GM23338 (cell line): ENCODE measurements around the gene CDC25C. TPM values are rescaled to one million over a fixed set of nuclear protein-coding genes. Genes with fewer than 3 reads are reported as not detected.
A peak's percentile ranks its signal among the peaks of the same experiment; 100 is the strongest.

Experiments used
- ATAC-seq: fragments of 200-7000 bp; cut with Tn5 transposase; 3 replicates; pipeline ENCODE4 v1.9.1; 2020
- DNase-seq: peaks from one replicate; pipeline ENCODE4 v3.0.0-alpha.2; 2015; ENCODE audit warnings: low spot score
- H2AFZ ChIP-seq: fragments of 200-600 bp; sonication (generic); 2 replicates; pipeline ENCODE4 v1.8.0; 2016; ENCODE audit warnings: antibody characterized with exemption, mild to moderate bottlenecking, moderate library complexity
- H3F3A ChIP-seq: fragments of 200-600 bp; sonication (generic); replicated peaks from 2 replicates; pipeline ENCODE4 v1.8.0; 2017; ENCODE audit warnings: antibody characterized with exemption, mixed run types, low read depth
- H3K27ac ChIP-seq: fragments of 200-600 bp; sonication (generic); 2 replicates; pipeline ENCODE4 v1.6.1; 2016; ENCODE audit warnings: low read depth
- H3K27me3 ChIP-seq: fragments of 200-600 bp; sonication (generic); 2 replicates; pipeline ENCODE4 v1.8.0; 2016; ENCODE audit warnings: mild to moderate bottlenecking, mixed run types, moderate library complexity; ENCODE audit not compliant: insufficient read depth
- H3K36me3 ChIP-seq: fragments of 200-600 bp; sonication (generic); 2 replicates; pipeline ENCODE4 v1.8.0; 2016; ENCODE audit warnings: mild to moderate bottlenecking; ENCODE audit not compliant: insufficient read depth
- H3K4me1 ChIP-seq: fragments of 200-600 bp; sonication (generic); 2 replicates; pipeline ENCODE4 v1.8.0; 2016; ENCODE audit warnings: mild to moderate bottlenecking, moderate library complexity; ENCODE audit not compliant: insufficient read depth
- H3K4me2 ChIP-seq: fragments of 200-600 bp; sonication (generic); 2 replicates; pipeline ENCODE4 v1.7.1; 2017; ENCODE audit warnings: mixed run types
- H3K4me3 ChIP-seq: fragments of 200-600 bp; sonication (generic); 2 replicates; pipeline ENCODE4 v1.6.1; 2016; ENCODE audit warnings: mixed run types
- H3K79me2 ChIP-seq: fragments of 200-600 bp; sonication (generic); replicated peaks from 2 replicates; pipeline ENCODE4 v1.8.0; 2017; ENCODE audit warnings: mild to moderate bottlenecking; ENCODE audit not compliant: insufficient read depth
- H3K9me2 ChIP-seq: fragments of 200-600 bp; sonication (generic); 2 replicates; pipeline ENCODE4 v1.8.0; 2017; ENCODE audit not compliant: insufficient read depth
- H4K20me1 ChIP-seq: fragments of 200-600 bp; sonication (generic); replicated peaks from 2 replicates; pipeline ENCODE4 v1.8.0; 2017; ENCODE audit warnings: mild to moderate bottlenecking; ENCODE audit not compliant: insufficient read depth
- H3K27ac Mint-ChIP-seq: 2 replicates; pipeline ENCODE4 v1.8.0; 2020; ENCODE audit warnings: inconsistent platforms, mild to moderate bottlenecking, moderate library complexity, mixed read lengths
- H3K27me3 Mint-ChIP-seq: 3 replicates; pipeline ENCODE4 v1.8.0; 2022; ENCODE audit warnings: low read depth, mild to moderate bottlenecking, moderate library complexity, mixed read lengths, inconsistent platforms; ENCODE audit not compliant: insufficient read depth, poor library complexity
- H3K36me3 Mint-ChIP-seq: 3 replicates; pipeline ENCODE4 v1.8.0; 2021; ENCODE audit warnings: low read depth, mild to moderate bottlenecking, inconsistent platforms, moderate library complexity, mixed read lengths
- H3K4me1 Mint-ChIP-seq: 3 replicates; pipeline ENCODE4 v1.8.0; 2020; ENCODE audit warnings: mild to moderate bottlenecking, inconsistent platforms, mixed read lengths
- H3K4me3 Mint-ChIP-seq: 3 replicates; pipeline ENCODE4 v1.8.0; 2021; ENCODE audit warnings: moderate library complexity, mild to moderate bottlenecking, inconsistent platforms, mixed read lengths
- H3K9me3 Mint-ChIP-seq: 3 replicates; pipeline ENCODE4 v1.8.0; 2020; ENCODE audit warnings: moderate library complexity, mild to moderate bottlenecking, inconsistent platforms, mixed read lengths
- CREB1 ChIP-seq: fragments of 250-450 bp; sonication (Bioruptor Pico); IDR thresholded peaks from 2 replicates; pipeline ENCODE4 v1.5.0; 2020; ENCODE audit warnings: low read depth, mild to moderate bottlenecking, moderate library complexity
- ETS1 ChIP-seq: IDR thresholded peaks from 2 replicates; pipeline ENCODE4 v1.6.1; 2016; ENCODE audit warnings: antibody characterized with exemption
- STAT1 ChIP-seq: IDR thresholded peaks from one replicate; pipeline ENCODE4 v1.6.1; 2016; ENCODE audit warnings: antibody characterized with exemption; ENCODE audit not compliant: unreplicated experiment
- ZNF462 ChIP-seq: fragments of 250-450 bp; sonication (Bioruptor Pico); IDR thresholded peaks from 2 replicates; pipeline ENCODE4 v1.5.0; 2020; ENCODE audit warnings: mild to moderate bottlenecking, moderate library complexity
- polyA plus RNA-seq: library from polyadenylated mRNA; unstranded; fragments of >200 nt; fragmentation: Nextera tagmentation; extraction: Ambion mirVana; gene quantifications from 2 replicates; pipeline ENCODE4 v1.2.1, GENCODE V29; 2016
- total RNA-seq: library from RNA; depleted of rRNA; stranded (reverse); fragments of >200 nt; shearing (Covaris generic); gene quantifications from 2 replicates; pipeline ENCODE4 v1.2.3, GENCODE V29; 2014

CDC25C gene
- total and polyA plus RNA-seq, 2 experiments from 2014 or later = 20.9 to 25.6 TPM

- Mint-ChIP-seq H3K27me3 (peaks cover 12% of the 10 kb centered on the region), H3K27ac (no peak overlapping the region), H3K36me3 (peaks cover 46% of the 10 kb centered on the region), H3K4me3 (peak overlapping the region; percentile 61; the same call in 1 of the 3 replicates), H3K4me1 (peaks cover 24% of the 10 kb centered on the region), H3K9me3 (no peaks in the 10 kb centered on the region; the same call in 2 of the 3 replicates)
- Histone ChIP-seq H3K27me3 (no peaks in the 10 kb centered on the region), H3K4me2 (no peak overlapping the region), H3K79me2 (peaks cover 32% of the 10 kb centered on the region), H4K20me1 (0 out of 2 replicates have a peak, but pooled peaks cover 7% of the 10 kb centered on the region), H3K4me3 (no peak overlapping the region), H3K36me3 (peaks cover 6% of the 10 kb centered on the region; the same call in 1 of the 2 replicates), H3K4me1 (peaks cover 11% of the 10 kb centered on the region; the same call in 1 of the 2 replicates), H3F3A (no peaks in the 10 kb centered on the region; the same call in 1 of the 2 replicates), H3K9me2 (no peaks in the 10 kb centered on the region; the same call in 1 of the 2 replicates), H3K27ac (no peak overlapping the region), H2AFZ (no peak overlapping the region)
- ATAC-seq (no peak), DNase-seq (no peak)
- TF ChIP-seq STAT1 (no peak), ETS1 (no peak), ZNF462 (CRISPR knock-in tag) (no peak), CREB1 (CRISPR knock-in tag) (no peak)
These were observed 19.9 kb upstream of the CDC25C start for GRCh38 chr5:138351517-138351916.

GRCh38 chr5:138351056-138351455 is 19.5 kb upstream of the CDC25C start:
- Histone ChIP-seq H3K4me2 (no peak overlapping the region), H3K36me3 (peaks cover 7% of the 10 kb centered on the region), H3K27ac (no peak overlapping the region), H4K20me1 (peaks cover 7% of the 10 kb centered on the region; the same call in 1 of the 2 replicates), H2AFZ (no peak overlapping the region), H3K79me2 (peaks cover 27% of the 10 kb centered on the region), H3K4me3 (no peak overlapping the region), H3K4me1 (peaks cover 11% of the 10 kb centered on the region; the same call in 1 of the 2 replicates), H3K27me3 (no peaks in the 10 kb centered on the region), H3K9me2 (no peaks in the 10 kb centered on the region; the same call in 1 of the 2 replicates), H3F3A (no peaks in the 10 kb centered on the region; the same call in 1 of the 2 replicates)
- no peak for ATAC-seq
- Mint-ChIP-seq H3K27me3 (peaks cover 12% of the 10 kb centered on the region), H3K27ac (no peak overlapping the region), H3K4me3 (no peak overlapping the region; the same call in 2 of the 3 replicates), H3K9me3 (no peaks in the 10 kb centered on the region; the same call in 2 of the 3 replicates), H3K36me3 (peaks cover 49% of the 10 kb centered on the region), H3K4me1 (peaks cover 24% of the 10 kb centered on the region)
- DNase-seq = no peak
- TF ChIP-seq CREB1 (CRISPR knock-in tag) (no peak), ZNF462 (CRISPR knock-in tag) (no peak)
